ENCODE results near the gene MBP.

Gene MBP

GRCh38 chr18:77147418-77147852 lies 14.9 kb upstream of the MBP start:
- Histone ChIP-seq H3K4me3 (ENCODE audit: severe bottlenecking) (no peak overlapping the region), H3K9me3 (ENCODE audit: severe bottlenecking) (peaks cover 3% of the 10 kb centered on the region), H3K36me3 (ENCODE audit: low read depth) (no peaks in the 10 kb centered on the region), H3K27me3 (ENCODE audit: insufficient read depth, poor library complexity, severe bottlenecking) (no peaks in the 10 kb centered on the region), H3K4me1 (ENCODE audit: insufficient read depth, poor library complexity, severe bottlenecking) (peaks cover 9% of the 10 kb centered on the region), H3K27ac (ENCODE audit: poor library complexity, severe bottlenecking) (no peak overlapping the region)
- DNase-seq (ENCODE audit: low spot score) (no peak), ATAC-seq (ENCODE audit: low read depth) (0 out of 3 replicates have a peak, but pooled peaks have one; percentile 25)
- no peak for TF ChIP-seq CTCF (IDR thresholded peaks at IDR 0.05; ENCODE audit: poor library complexity, severe bottlenecking)

GRCh38 chr18:77146249-77147080 lies 13.9 kb upstream of the MBP start:
- DNase-seq (ENCODE audit: low spot score) (no peak), ATAC-seq (ENCODE audit: low read depth) (peak; percentile 64)
- H3K4me3 ChIP-seq (ENCODE audit: severe bottlenecking): no peak overlapping the region
- no peak overlapping the region for H3K27ac ChIP-seq (ENCODE audit: poor library complexity, severe bottlenecking)
- no peak for TF ChIP-seq CTCF (IDR thresholded peaks at IDR 0.05; ENCODE audit: poor library complexity, severe bottlenecking)
- H3K4me1 ChIP-seq (ENCODE audit: insufficient read depth, poor library complexity, severe bottlenecking): peaks cover 9% of the 10 kb centered on the region
- H3K9me3 ChIP-seq (ENCODE audit: severe bottlenecking): peaks cover 3% of the 10 kb centered on the region
- no peaks in the 10 kb centered on the region for H3K27me3 ChIP-seq (ENCODE audit: insufficient read depth, poor library complexity, severe bottlenecking)
- no peaks in the 10 kb centered on the region for H3K36me3 ChIP-seq (ENCODE audit: low read depth)

- Histone ChIP-seq H3K4me1 (ENCODE audit: insufficient read depth, poor library complexity, severe bottlenecking) (peaks cover 9% of the 10 kb centered on the region), H3K9me3 (ENCODE audit: severe bottlenecking) (peaks cover 3% of the 10 kb centered on the region)
These were observed 12.8 kb upstream of the MBP start for GRCh38 chr18:77145364-77145901.

GRCh38 chr18:77144451-77145118 lies 12.0 kb upstream of the MBP start:
- ATAC-seq (ENCODE audit: low read depth): no peak
- Histone ChIP-seq H3K4me1 (ENCODE audit: insufficient read depth, poor library complexity, severe bottlenecking) (peaks cover 9% of the 10 kb centered on the region), H3K27me3 (ENCODE audit: insufficient read depth, poor library complexity, severe bottlenecking) (no peaks in the 10 kb centered on the region), H3K27ac (ENCODE audit: poor library complexity, severe bottlenecking) (no peak overlapping the region), H3K4me3 (ENCODE audit: severe bottlenecking) (no peak overlapping the region), H3K36me3 (ENCODE audit: low read depth) (no peaks in the 10 kb centered on the region), H3K9me3 (ENCODE audit: severe bottlenecking) (peaks cover 3% of the 10 kb centered on the region)
- TF ChIP-seq CTCF (IDR thresholded peaks at IDR 0.05; ENCODE audit: poor library complexity, severe bottlenecking): no peak
- no peak for DNase-seq (ENCODE audit: low spot score)

More at GRCh38 chr18:77145364-77145901, 12.8 kb upstream of the MBP start:
- no peak overlapping the region for H3K27ac ChIP-seq (ENCODE audit: poor library complexity, severe bottlenecking)
- no peaks in the 10 kb centered on the region for H3K36me3 ChIP-seq (ENCODE audit: low read depth)
- ATAC-seq (ENCODE audit: low read depth) (no peak), DNase-seq (ENCODE audit: low spot score) (no peak)
- no peak for TF ChIP-seq CTCF (IDR thresholded peaks at IDR 0.05; ENCODE audit: poor library complexity, severe bottlenecking)
- no peak overlapping the region for H3K4me3 ChIP-seq (ENCODE audit: severe bottlenecking)
- no peaks in the 10 kb centered on the region for H3K27me3 ChIP-seq (ENCODE audit: insufficient read depth, poor library complexity, severe bottlenecking)
